Gastrocnemius medialis (tissue), 4 donors: Measurements from ENCODE around the gene DMRT2.

Experiments
- POLR2A ChIP-seq, 2 donors: fragments of 450-650 bp; IDR thresholded peaks; one replicate each; pipeline ENCODE4 v1.6.1; 2017; ENCODE audit warnings: antibody characterized with exemption in 2 of 2, mild to moderate bottlenecking in 2 of 2, moderate library complexity in 2 of 2
- TF ChIP-seq, protein P1 (sequence below), 5 experiments: fragments of 450-650 bp in 3 of 5; fragments of 200-600 bp in 2 of 5; sonication (generic) in 2 of 5; IDR thresholded peaks in 4 of 5; conservative IDR thresholded peaks in 1 of 5; 1 replicate in 4 of 5; 2 replicates in 1 of 5; pipeline ENCODE4 v1.5.1; 2016 to 2019; ENCODE audit warnings: antibody characterized with exemption in 5 of 5, mild to moderate bottlenecking in 3 of 5, moderate library complexity in 3 of 5

DNA sequence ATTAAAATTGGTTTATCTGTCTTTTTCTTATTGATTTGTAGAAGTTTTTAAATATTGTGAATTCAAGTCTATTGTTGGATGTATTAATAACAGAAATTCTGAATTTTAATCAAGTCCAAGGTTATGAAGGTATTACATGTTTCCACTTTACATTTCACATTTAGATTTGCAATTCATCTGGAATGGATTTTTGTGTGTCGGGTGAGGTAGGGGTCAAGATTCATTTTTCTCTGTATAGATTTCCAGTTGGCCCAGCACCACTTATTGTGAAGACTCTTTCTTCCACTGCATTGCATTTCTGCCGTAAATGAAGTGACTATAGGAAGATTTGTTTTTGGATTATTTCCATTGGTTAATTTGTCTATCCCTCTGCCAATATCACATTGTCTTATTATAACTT lies 35.5 kb upstream of the DMRT2 start:
- TF ChIP-seq POLR2A (IDR thresholded peaks at IDR 0.05) = no peak
- TF ChIP-seq, protein P1, sequence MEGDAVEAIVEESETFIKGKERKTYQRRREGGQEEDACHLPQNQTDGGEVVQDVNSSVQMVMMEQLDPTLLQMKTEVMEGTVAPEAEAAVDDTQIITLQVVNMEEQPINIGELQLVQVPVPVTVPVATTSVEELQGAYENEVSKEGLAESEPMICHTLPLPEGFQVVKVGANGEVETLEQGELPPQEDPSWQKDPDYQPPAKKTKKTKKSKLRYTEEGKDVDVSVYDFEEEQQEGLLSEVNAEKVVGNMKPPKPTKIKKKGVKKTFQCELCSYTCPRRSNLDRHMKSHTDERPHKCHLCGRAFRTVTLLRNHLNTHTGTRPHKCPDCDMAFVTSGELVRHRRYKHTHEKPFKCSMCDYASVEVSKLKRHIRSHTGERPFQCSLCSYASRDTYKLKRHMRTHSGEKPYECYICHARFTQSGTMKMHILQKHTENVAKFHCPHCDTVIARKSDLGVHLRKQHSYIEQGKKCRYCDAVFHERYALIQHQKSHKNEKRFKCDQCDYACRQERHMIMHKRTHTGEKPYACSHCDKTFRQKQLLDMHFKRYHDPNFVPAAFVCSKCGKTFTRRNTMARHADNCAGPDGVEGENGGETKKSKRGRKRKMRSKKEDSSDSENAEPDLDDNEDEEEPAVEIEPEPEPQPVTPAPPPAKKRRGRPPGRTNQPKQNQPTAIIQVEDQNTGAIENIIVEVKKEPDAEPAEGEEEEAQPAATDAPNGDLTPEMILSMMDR (IDR thresholded peaks at IDR 0.05 in 4 of 5, conservative IDR thresholded peaks at IDR 0.05 in 1 of 5) = no peak
